Body of pancreas (tissue), 4 donors: Measurements from ENCODE around the gene DLX1. TPM values are rescaled to one million over a fixed set of nuclear protein-coding genes. Genes with fewer than 3 reads are reported as not detected.
"Not testable (repeated sequence)": the region's sequence is repeated elsewhere in the genome, so short reads cannot be mapped to it uniquely, and the experiment has no call there.

Source experiments
- ATAC-seq: fragments of 150-250 bp; one replicate; pipeline ENCODE4 v1.9.1; 2016
- DNase-seq, 4 donors: peaks; one replicate each; pipeline ENCODE4 v3.0.0-alpha.2; 2019
- H3K27ac ChIP-seq, 4 donors: fragments of 200-600 bp; sonication (generic); 1 replicate in 3 of 4; 2 replicates in 1 of 4; pipeline versions ENCODE4 v1.5.1 to v1.6.1; 2016 to 2019; ENCODE audit warnings: mild to moderate bottlenecking in 1 of 4, mixed read lengths in 1 of 4, moderate library complexity in 1 of 4
- H3K27me3 ChIP-seq, 2 donors: fragments of 200-600 bp; sonication (generic); one replicate each; pipeline ENCODE4 v1.6.0; 2016; ENCODE audit warnings: mild to moderate bottlenecking in 1 of 2
- H3K36me3 ChIP-seq, 2 donors: fragments of 200-600 bp; sonication (generic); replicated peaks in 1 of 2; 2 replicates each; pipeline ENCODE4 v1.5.1; 2016; ENCODE audit warnings: low read depth in 2 of 2; ENCODE audit not compliant: insufficient read depth in 1 of 2
- H3K4me1 ChIP-seq: fragments of 200-600 bp; sonication (generic); one replicate; pipeline ENCODE4 v1.6.0; 2016
- H3K4me3 ChIP-seq, 2 donors: fragments of 200-600 bp; sonication (generic); 1 replicate in 1 of 2; 2 replicates in 1 of 2; pipeline ENCODE4 v1.5.1; 2016 to 2019
- H3K9me3 ChIP-seq, 3 donors: fragments of 200-600 bp; sonication (generic); 1 replicate in 2 of 3; 2 replicates in 1 of 3; pipeline ENCODE4 v1.5.1; 2016
- POLR2A ChIP-seq, 3 donors: fragments of 450-650 bp; IDR thresholded peaks; one replicate each; pipeline ENCODE4 v1.6.1; 2016; ENCODE audit warnings: antibody characterized with exemption in 3 of 3, mild to moderate bottlenecking in 2 of 3
- WGBS, 2 donors: methylation state at CpG; one replicate each; pipeline ENCODE4 v1.1.5; 2017; 5-methylcytosine and 5-hydroxymethylcytosine counted together
- intact Hi-C: fragments of 100-400 bp; cut with DNase I; formaldehyde crosslinking; loops from one replicate; pipeline ENCODE4 v1.15.1; 2023
- total RNA-seq, 2 donors: library from RNA; depleted of rRNA; stranded (reverse); fragments of >200 nt; gene quantifications; one replicate each; pipeline ENCODE4 v1.1.0, GENCODE V29; 2016
- TF ChIP-seq, protein P1 (sequence below), 7 experiments: fragments of 450-650 bp in 4 of 7; fragments of 200-600 bp in 3 of 7; sonication (generic) in 3 of 7; IDR thresholded peaks; one replicate each; pipeline ENCODE4 v1.5.1; 2016 to 2019; ENCODE audit warnings: antibody characterized with exemption in 7 of 7

DLX1 gene
- total RNA-seq, 2 donors from 2014 or later: not detected

DNA sequence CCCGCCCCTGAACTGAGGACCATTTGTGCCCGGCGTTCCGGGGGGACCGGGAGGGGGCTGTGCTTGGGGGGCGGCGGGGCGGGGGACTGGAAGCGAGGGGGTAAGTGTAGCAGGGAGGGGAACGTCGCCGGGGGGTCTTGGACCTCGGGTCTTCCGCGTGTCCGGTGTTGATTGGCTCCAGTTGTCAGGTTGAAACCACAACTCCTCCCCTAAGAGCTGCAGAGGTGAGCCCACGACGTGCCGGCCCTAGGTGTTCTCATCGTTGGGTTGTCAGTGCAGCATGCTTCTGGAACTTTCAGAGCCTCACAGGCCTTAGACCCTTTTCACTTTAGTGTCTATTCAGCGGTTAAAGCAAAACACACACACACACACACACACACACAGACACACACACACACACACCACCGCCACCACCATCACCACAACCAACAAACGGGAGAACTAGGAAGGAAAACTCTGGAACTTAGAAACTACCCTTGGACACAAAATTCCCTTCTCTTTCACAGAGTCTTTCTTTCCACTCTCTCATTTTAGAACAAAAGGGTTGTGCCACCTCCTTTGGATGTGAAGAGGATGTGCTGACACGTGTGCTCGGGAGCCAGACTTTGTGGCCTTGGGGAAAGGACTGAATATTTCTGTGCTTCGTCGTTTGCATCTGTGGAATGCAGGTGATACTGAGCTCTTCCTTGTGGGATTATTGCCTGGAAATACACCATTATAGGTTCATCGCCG is 24.1 kb downstream of the DLX1 start:
- Histone ChIP-seq H3K9me3 (no peaks in the 10 kb centered on the region), H3K27ac (no peak overlapping the region), H3K4me1 (peaks cover 17% of the 10 kb centered on the region), H3K4me3 (no peak overlapping the region), H3K36me3 (no peaks in the 10 kb centered on the region), H3K27me3 (peaks cover 5 to 33% of the 10 kb centered on the region in 2 donors)
- ATAC-seq (no peak), DNase-seq (no peak)
- intact Hi-C loops: loop anchor here (10.0 kb wide), 1 partner anchor 295 kb away; no protein-coding TSS in a partner anchor
- 28 to 30% methylated on average over 22 to 24 of the region's 29 CpGs for WGBS, 2 donors
- no peak for TF ChIP-seq POLR2A (IDR thresholded peaks at IDR 0.05)
- TF ChIP-seq, protein P1, sequence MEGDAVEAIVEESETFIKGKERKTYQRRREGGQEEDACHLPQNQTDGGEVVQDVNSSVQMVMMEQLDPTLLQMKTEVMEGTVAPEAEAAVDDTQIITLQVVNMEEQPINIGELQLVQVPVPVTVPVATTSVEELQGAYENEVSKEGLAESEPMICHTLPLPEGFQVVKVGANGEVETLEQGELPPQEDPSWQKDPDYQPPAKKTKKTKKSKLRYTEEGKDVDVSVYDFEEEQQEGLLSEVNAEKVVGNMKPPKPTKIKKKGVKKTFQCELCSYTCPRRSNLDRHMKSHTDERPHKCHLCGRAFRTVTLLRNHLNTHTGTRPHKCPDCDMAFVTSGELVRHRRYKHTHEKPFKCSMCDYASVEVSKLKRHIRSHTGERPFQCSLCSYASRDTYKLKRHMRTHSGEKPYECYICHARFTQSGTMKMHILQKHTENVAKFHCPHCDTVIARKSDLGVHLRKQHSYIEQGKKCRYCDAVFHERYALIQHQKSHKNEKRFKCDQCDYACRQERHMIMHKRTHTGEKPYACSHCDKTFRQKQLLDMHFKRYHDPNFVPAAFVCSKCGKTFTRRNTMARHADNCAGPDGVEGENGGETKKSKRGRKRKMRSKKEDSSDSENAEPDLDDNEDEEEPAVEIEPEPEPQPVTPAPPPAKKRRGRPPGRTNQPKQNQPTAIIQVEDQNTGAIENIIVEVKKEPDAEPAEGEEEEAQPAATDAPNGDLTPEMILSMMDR (IDR thresholded peaks at IDR 0.05): no peak

DNA sequence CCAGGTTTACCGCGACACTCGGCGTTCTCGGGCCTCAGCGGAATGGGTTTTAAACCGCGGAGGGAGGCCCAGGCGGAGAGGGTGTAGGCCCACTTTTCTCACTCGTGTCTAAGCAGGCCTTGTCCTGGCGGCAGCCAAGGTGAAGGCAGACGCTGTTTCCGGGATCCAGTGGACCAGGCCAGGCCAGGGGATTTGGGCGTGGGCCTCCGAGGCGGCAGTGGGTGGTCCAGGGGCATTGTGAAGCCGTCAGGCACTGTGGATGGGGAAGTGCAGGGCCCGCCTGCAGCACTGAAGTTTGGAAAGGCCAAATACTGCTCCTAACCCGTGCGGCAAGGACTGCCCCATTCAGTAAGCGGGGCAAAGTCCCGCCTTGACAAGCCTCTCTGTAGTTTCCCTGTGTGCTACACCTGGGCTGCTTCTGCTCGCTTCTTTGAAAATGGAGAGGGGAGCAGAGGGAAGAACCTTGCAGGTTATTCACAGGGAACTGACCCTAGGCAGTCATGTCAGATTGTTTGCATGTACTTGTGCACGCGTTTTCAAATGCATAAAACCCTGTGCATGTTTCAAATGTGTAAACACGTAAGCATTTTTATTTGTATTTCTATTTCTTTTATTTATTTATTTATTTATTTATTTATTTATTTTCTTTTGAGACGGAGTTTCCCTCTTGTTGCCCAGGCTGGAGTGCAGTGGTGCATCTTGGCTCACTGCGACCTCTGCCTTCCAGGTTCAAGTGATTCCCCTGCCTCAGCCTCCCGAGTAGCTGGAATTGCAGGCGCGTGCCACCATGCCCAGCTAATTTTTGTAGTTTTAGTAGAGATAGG is 24.9 kb downstream of the DLX1 start:
- no peak for ATAC-seq
- intact Hi-C loops: loop anchor here (10.0 kb wide), 1 partner anchor 295 kb away; no protein-coding TSS in a partner anchor

DNA sequence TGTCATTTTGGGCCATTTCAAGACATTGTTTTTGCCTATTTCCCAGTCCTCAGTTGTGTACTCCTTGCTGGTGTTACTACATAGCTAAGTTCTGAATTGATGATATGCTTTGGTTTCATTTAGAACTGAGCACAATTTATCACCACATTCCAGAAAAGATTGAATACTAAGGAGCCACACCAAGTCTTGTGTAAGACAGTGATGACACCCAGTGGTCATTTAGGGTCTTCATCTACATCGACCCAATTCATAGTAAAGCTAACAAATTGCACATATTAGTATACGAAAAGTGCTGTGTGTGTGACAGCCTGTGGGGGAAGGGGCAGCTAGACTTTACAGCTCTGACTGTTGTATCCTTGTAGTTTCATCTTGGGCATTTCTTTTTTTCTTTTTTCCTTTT is 28.3 kb downstream of the DLX1 start:
- no peak overlapping the region for H3K4me3 ChIP-seq
- H3K36me3 ChIP-seq: no peaks in the 10 kb centered on the region
- DNase-seq (no peak), ATAC-seq (no peak)
- 39 to 43% methylated on average over 2 of the region's 2 CpGs for WGBS, 2 donors
- H3K9me3 ChIP-seq: no peaks in the 10 kb centered on the region
- intact Hi-C loops: no loop called here
- no peak overlapping the region for H3K27ac ChIP-seq
- TF ChIP-seq POLR2A (IDR thresholded peaks at IDR 0.05): no peak
- TF ChIP-seq, protein P1 (IDR thresholded peaks at IDR 0.05): peak in 1 of 7 experiments; percentile 21
- H3K27me3 ChIP-seq: no peaks in the 10 kb centered on the region
- no peaks in the 10 kb centered on the region for H3K4me1 ChIP-seq

More for the DNA sequence above, 24.9 kb downstream of the DLX1 start:
- Histone ChIP-seq H3K9me3 (no peaks in the 10 kb centered on the region), H3K4me3 (no peak overlapping the region), H3K36me3 (no peaks in the 10 kb centered on the region), H3K27ac (no peak overlapping the region), H3K4me1 (peaks cover 17% of the 10 kb centered on the region), H3K27me3 (peaks cover 5 to 25% of the 10 kb centered on the region in 2 donors)
- 52 to 54% methylated on average over 25 to 31 of the region's 31 CpGs for WGBS, 2 donors
- DNase-seq: no peak
- no peak for TF ChIP-seq POLR2A (IDR thresholded peaks at IDR 0.05)
- TF ChIP-seq, protein P1 (IDR thresholded peaks at IDR 0.05): no peak

DNA sequence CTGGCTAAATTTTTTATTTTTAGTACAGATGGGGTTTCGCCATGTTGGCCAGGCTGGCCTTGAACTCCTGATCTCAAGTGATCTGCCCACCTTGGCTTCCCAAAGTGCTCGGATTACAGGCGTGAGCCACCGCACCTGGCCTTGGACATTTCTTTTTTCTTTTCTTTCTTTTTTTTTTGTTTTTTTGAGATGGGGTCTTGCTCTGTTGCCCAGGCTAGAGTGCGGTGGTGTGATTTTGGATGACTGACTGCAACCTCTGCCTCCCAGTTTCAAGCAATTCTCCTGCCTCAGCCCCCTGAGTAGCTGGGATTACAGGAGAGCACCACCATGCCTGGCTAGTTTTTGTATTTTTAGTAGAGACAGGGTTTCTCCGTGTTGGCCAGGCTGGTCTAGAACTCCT is 28.9 kb downstream of the DLX1 start:
- intact Hi-C loops, H3K27ac ChIP-seq, H3K4me1 ChIP-seq, H3K27me3 ChIP-seq, ATAC-seq, DNase-seq, H3K36me3 ChIP-seq, H3K4me3 ChIP-seq, H3K9me3 ChIP-seq: not testable (repeated sequence)
- 81 to 83% methylated on average over 6 of the region's 6 CpGs for WGBS, 2 donors

DNA sequence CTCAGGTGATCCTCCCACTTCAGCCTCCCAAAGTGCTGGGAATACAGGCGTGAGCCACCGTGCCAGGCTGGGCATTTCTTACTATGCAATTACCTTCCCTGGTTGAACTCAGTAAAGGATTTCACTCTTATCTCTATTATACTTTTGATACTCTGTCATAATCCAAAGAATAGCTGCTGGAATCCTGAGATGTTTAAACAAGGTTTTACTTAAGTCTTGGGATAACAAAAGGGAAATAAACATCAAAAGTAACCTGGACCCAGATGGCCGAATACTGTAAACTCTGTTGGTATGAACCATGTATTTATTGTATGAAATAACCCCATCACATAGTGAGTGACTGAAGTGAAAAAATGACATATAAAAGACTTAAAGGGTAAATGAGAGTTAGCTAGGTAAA is 29.3 kb downstream of the DLX1 start:
- no peaks in the 10 kb centered on the region for H3K4me1 ChIP-seq
- H3K27ac ChIP-seq: no peak overlapping the region
- no peak for ATAC-seq
- DNase-seq: no peak
- WGBS, 2 donors: 69 to 85% methylated on average over 3 of the region's 3 CpGs
- H3K4me3 ChIP-seq: no peak overlapping the region
- intact Hi-C loops: no loop called here
- TF ChIP-seq, protein P1 (IDR thresholded peaks at IDR 0.05): no peak
- TF ChIP-seq POLR2A (IDR thresholded peaks at IDR 0.05): no peak
- no peaks in the 10 kb centered on the region for H3K9me3 ChIP-seq
- H3K27me3 ChIP-seq: no peaks in the 10 kb centered on the region
- no peaks in the 10 kb centered on the region for H3K36me3 ChIP-seq
